CD4-positive, alpha-beta T cell treated with Interferon gamma for 1 hour (primary cell): ENCODE results near the gene GCK.

ENCODE experiments used
- DNase-seq: peaks from one replicate; pipeline ENCODE4 v3.0.0-alpha.2; 2020

Gene GCK

DNA sequence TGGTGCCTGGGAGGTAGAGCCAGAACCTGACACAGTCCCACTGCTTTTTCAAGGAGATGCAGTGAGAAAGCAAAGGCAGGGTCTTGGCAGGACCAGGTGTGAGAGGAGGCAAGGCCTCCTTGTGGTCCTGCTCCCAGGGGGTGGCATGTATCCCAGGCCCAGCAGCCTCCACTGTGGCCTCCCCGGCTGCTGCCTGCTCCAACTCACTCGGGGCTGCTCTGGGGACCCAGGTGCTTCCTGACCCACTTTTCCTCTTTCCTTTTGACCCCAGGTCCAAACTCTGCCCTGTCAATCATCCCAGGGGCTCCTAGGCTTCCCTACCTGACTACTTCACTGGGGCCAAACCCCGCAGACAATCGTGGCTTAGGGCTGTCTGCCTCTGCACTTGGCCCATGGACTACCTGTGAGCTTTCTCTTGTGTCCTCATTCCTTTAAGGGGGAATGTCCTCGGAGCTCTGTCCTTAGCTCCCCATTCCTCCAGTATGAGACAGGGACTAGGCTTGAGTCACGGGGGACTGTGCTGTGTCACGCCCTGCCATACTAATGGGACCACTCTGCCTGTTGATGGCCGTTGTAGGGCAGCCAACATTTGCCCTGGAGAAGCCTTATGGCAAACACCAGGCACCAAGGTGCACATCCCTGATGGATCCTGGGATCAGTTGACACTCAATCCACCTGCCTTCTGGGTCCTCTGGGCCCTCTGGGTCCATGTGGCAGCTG is 86.2 kb downstream of the GCK start:
- no peak for DNase-seq

DNA sequence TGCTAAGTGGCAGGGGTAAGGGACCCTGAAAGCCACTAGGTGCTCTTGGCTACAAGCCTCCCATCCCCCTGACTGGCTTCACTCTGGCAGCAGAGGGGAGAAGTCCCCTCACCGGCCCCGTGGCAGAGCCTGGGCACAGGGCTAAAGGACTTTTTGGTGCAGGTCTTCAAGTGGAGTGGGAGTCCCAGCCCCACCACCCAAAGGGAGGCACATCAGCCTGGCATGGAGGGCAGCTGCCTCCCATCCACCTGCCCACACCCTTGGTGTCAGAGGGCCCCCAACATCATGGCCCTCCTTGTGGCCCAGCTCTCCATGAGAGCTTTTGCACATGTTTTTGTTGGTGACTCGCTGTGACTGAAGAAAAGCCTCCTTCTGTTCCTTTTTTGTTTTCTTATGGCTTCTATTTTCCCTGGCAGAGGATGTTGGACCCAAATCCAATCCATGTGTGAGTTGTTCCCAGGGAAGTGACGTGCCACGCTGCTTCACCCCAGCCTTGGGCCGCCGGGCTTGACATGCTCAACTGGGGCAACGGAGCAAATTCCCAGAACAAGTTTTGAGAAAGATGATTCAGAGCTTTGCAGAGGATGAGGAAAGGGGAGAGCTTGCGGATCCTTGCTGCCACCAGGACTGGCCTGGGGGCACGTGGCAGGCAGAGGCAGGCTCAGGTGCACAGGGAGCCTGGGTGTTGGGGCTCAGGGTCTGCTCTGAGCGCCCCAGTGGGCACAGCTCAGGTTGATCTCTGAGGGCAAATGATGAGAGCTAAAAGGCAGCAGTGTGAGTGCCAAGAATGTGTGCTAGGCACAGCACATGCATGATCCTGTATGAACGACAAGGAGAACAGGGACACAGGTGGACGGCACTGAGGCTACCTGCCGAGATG is 87.0 kb downstream of the GCK start:
- DNase-seq: no peak

DNA sequence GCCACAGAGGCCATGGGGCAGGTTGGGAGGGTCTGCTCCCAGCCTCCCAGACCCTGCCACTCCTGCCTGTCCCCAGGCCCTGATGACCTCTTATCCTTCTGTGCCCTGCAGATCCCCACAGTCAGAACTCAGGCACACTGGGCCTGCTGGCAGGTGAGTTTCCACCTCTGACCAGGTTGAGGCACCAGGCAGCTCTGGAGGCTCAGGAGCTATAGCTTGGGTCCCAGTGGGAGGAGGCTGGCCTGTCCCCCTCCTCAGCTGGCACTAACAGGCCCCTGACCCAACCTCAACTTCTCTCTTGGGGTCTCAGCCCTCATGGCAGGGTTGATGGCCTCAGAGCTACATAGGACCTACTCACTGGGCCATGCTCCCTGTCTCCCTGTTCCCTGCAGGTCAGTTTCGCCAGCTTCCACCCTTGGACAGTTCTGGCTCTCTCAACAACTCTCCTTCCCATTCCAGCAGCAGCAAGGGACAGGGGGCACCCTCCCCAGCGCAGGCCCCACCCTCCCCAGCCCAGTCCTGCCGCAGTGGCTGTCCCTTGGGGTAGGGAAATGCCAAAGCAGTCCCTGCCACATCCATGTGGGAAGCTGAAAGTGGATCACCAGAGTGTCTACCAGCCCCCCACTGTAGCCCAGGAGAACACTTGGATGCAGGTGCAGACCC is 87.8 kb downstream of the GCK start:
- no peak for DNase-seq

DNA sequence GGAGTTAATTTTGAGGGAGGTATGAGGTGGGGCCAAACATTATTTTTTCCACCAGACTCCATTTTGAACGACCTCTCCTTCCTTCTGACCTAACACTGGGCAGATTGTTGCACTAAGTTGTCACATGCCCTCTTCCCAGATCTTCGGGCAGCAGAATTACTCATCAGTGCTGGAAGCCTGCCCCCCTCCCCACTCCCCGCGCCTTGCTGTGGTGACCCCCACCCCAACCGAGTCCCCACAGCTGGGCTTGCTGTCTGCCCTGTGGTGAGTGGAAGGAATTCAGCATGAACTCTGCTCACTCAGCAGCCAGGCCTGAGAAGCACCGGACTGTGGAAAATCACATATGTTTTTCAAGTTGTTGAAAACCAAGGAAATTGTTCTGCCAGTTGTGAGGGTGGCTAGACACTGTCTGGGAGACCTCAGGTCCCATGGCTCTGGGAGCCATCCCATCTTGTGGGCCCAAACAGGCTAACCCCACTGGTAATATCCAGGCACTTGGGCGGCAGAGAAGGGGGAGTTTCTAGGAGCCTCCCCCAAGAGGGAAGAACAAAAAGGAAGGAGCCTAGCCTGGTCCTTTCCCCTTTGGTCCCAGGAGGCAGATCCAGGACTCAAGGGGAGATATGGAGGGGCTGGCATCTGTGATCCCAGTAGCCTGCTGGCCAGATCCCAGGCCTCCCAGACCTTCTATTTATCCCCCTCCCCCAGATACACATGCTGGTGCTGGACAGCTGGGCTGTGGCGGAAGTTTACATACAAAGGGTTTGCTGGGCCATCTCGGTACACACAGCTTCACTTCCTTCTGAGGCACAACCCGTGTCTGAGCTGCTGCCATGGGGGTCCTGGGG is 88.6 kb downstream of the GCK start:
- DNase-seq: no peak

DNA sequence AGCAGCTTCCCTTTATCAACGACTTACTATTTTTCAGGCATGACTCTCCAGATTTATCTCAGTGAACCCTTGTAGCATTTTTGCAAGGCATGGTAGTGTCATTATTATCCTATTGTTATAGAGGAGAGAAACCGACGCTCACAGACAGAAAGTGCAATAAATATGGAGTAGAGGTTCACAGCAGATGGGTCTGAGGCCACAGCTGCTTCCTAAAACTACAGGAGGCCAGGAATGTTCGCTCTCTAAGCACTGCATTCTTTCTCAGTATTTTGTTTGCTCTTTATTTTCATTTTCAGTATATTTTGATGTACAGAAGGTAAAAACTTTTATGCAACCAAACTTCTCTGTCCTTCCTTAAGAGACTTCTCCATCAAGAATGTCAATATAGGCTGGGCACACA is 89.6 kb downstream of the GCK start:
- DNase-seq: no peak

DNA sequence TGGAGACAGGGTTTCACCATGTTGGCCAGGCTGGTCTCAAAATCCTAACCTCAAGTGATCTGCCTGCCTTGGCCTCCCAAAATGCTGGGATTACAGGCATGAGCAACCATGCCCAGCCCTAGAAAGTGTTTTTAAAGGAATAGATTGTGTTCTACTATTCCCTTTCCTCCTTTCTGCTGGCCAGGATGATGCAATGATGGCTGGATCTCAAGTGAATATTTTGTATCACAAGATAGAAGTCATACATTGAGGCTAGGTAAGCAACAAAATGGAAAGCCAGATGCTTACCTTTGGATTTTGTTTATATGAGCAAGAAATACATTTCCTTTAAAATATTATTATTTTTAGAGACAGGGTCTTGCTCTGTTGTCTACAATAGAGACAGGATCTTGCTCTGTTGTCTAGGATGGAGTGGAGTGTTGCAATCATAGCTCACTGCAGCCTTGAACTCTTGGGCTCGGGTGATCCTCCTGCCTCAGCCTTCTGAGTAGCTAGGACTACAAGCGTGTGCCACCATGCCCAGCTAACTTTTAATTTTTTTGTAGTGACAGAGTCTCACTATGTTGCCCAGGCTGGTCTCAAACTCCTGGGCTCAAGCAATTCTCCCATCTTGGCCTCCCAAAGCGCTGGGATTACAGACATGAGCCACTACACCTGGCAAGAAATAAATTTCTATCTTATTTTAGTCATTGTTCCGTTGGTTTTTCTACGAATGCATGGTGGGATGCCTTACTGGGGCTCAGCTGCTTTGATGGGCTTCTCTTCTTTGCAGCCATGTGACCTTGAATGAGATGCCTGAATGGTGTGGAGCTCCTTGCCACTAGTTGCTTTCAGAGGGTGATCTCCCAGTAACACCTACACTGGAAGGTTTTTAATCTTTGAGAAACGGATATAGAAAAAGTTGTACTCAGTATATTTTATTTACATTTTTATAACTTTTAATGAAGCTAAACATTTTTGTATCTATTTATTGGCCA is 90.9 kb downstream of the GCK start:
- no peak for DNase-seq

DNA sequence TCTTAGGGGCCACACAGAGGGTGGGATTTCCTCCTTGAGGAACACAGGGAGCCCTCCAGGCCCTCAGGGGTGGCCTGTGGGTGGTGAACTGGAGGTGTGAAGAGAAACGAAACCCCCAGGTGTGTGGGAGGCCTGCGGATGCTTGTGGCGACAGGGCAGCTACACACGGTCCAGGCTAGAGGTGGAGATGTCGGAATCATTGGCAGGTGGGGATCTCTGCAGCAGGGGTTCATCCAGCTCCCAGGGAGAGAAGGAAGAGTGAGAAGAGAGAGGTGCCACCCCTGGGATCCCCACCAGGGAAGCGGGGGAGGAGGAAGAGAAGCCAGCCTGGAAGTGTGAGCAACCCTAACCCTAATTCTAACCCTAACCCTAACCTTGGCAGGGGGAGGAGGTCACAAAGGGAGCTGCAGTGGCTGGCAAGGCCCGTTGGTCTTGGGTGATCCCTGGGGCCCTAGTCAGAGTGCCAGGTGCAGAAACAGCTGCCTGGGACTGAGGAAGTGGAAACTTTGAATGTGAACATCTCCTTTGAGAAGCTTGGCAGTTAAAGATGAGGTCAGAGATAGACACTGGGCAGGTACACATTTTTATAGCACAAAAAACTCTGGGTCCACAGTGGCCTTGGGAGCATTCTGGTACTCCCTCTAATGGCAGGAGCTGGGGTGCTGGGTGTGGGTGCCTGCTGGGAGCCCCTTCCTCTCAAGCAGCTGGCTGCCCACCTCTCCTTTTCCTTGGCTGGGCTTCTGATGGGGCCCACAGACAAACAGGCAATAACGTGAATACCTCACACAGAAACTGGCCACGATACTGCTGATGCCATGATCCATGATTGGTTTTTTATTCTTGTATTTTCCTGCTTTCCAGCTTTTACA is 91.9 kb downstream of the GCK start:
- DNase-seq: peak; percentile 45

DNA sequence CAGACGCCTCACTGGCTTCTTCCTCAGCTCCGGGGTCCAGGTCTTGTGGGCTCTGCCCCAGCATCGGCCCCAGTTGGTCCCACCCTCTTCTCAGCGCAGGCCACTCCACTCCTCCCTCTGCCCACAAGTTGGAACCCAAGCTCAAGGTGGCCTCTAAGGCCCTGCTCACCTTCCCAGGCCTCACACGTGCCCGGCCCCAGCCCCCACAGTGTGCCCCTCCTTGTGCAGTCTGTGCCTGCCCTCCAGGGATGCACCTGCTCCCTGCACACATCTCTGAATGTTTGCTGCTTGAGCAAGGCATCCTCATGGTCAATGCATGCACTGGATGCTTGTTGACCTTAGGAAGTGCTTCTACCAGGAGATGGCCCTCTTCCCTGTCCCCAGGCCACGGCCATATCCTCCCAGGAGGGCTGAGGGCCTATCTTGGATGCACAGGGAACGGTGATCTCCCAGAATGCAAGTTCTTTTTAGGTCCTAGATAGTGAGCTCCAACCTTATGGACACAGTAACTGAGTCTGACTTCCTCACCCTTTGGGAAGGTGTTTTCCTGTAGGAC is 92.8 kb downstream of the GCK start:
- DNase-seq: no peak

DNA sequence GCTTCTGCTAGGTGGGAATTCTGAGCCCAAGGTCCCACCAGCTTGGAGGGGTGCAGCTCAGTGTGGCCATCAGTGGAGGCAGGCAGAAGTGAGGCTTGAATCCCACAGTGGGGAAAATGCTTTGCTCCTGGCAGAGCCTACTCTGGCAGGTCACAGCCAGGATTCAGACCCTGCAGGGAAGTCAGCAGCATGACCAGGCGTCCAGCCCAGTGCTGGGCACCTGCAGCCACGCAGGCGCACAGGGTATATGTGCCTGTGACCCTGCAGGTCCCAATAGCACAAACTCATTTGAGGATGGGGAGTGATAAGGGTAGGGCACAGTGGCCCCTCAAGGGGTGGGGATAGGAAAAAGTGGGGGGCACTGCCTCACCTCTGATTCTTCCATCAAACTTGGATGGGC is 93.5 kb downstream of the GCK start:
- no peak for DNase-seq

DNA sequence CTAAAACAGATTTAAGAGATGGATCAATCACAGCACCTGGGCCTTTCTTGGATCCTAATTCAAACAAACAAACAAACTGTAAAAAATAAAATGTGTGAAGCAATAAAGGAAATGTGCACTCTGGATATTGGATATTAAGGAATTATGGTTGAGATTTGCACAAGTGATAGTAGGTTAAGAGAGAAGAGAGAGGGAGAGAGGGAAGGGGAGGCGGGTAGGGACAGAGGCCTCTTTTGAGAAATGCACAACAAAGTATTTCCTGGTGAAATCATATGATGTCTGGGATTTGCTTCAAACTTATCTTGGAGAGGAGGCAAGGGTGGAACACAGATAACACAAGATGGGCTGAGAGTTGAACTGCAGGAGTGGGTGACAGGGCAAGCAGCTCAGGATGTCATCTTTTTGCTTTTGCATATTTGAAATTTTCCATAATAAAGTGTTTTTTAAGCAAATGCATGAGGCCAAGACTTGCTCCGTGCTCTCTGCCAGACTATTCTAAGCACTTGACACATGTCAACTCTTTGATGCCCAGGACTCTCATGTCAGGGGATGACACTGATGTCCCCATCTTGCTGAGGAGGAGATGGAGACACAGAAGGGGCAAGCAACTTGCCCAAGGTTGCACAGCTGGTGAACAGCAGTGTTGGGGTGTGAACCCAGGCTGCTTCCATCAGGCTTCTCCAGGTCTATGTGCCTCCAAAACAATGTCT is 94.2 kb downstream of the GCK start:
- DNase-seq: no peak

DNA sequence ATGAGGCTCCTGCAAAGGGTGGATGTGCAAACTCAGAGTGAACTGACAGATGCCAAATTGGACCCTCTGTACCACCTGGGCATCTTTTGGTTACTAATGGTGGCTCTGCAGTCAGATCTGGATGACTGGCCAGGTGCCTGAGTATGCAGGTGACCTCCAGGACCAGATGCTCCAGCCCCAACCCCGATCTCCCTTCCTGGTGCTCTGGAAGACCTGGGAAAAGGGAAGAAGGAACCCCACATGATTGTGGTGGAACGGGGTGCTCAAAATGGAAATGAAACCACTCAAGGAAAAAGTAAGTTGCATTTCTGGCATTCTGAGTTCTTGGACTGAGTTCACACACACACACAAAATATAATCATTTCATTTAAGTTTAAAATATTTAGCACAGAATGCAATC is 94.9 kb downstream of the GCK start:
- no peak for DNase-seq
